Adrenal gland (tissue), 12 donors: ENCODE results near the gene RAPGEF3. TPM values are rescaled to one million over a fixed set of nuclear protein-coding genes. Genes with fewer than 3 reads are reported as not detected.

ENCODE experiments used
- DNase-seq, 7 donors: peaks; one replicate each; pipeline ENCODE4 v3.0.0-alpha.2; 2019 to 2020
- H3K27ac ChIP-seq, 5 donors: fragments of 200-600 bp; sonication (generic) in 4 of 5; 1 replicate in 3 of 5; 2 replicates in 2 of 5; pipeline versions ENCODE4 v1.5.1 to v1.8.0; 2016 to 2020; ENCODE audit warnings: mild to moderate bottlenecking in 1 of 5
- H3K27me3 ChIP-seq: fragments of 200-600 bp; 2 replicates; pipeline ENCODE4 v1.8.0; 2021
- H3K36me3 ChIP-seq, 2 donors: fragments of 200-600 bp; replicated peaks in 1 of 2; 1 replicate in 1 of 2; 2 replicates in 1 of 2; pipeline versions ENCODE4 v1.5.1 to v1.8.0; 2018 to 2022
- H3K4me1 ChIP-seq, 2 donors: fragments of 200-600 bp; replicated peaks in 1 of 2; 1 replicate in 1 of 2; 2 replicates in 1 of 2; pipeline versions ENCODE4 v1.5.1 to v1.8.0; 2018 to 2021
- H3K4me3 ChIP-seq, 4 donors: fragments of 200-600 bp; sonication (generic) in 3 of 4; one replicate each; pipeline ENCODE4 v1.5.1; 2016 to 2018
- H3K9me3 ChIP-seq, 3 donors: fragments of 200-600 bp; sonication (generic) in 1 of 3; replicated peaks in 1 of 3; 1 replicate in 2 of 3; 2 replicates in 1 of 3; pipeline versions ENCODE4 v1.5.1 to v1.8.0; 2016 to 2021
- CTCF ChIP-seq, 6 experiments: fragments of 450-650 bp in 4 of 6; fragments of 200-600 bp in 2 of 6; sonication (generic) in 1 of 6; IDR thresholded peaks; 1 replicate in 5 of 6; 2 replicates in 1 of 6; pipeline versions ENCODE4 v1.5.1 to v1.8.0; 2016 to 2021; ENCODE audit warnings: antibody characterized with exemption in 6 of 6, mild to moderate bottlenecking in 2 of 6, moderate library complexity in 1 of 6
- POLR2A ChIP-seq, 2 donors: fragments of 450-650 bp; IDR thresholded peaks; one replicate each; pipeline ENCODE4 v1.6.1; 2017; ENCODE audit warnings: antibody characterized with exemption in 2 of 2, mild to moderate bottlenecking in 2 of 2, moderate library complexity in 1 of 2
- WGBS, 4 donors: extraction: QIAGEN DNeasy Blood & Tissue Kit in 2 of 4; methylation state at CpG; one replicate each; pipeline versions ENCODE4 v1.1.5 to v1.1.7; 2013 to 2017; 5-methylcytosine and 5-hydroxymethylcytosine counted together
- intact Hi-C, 2 donors: fragments of 100-400 bp; cut with DNase I; formaldehyde crosslinking; loops; one replicate each; pipeline versions ENCODE4 v1.14.1 to v1.15.0; 2022 to 2023
- polyA plus RNA-seq, 3 donors: library from polyadenylated mRNA; stranded (reverse); fragments of 200-250 nt in 2 of 3; fragments of 350-450 nt in 1 of 3; fragmentation: Illumina TruSeq in 1 of 3; extraction: RNeasy Lipid Tissue Mini Kit (QIAGEN cat#74804) in 1 of 3; gene quantifications; one replicate each; pipeline ENCODE4 v1.2.3, GENCODE V29; 2013 to 2014
- total RNA-seq, 9 donors: library from RNA; depleted of rRNA in 4 of 9; stranded (reverse); fragments of >200 nt in 4 of 9; fragments of 120-200 nt in 1 of 9; fragmentation: NEBNext Ultra II Directional in 1 of 9; extraction: Animal tissue kit (Norgen Biotek cat#: 25700) in 1 of 9; gene quantifications; one replicate each; pipeline versions ENCODE4 v1.1.0 to v1.2.4, GENCODE V29; 2013 to 2023
- donor health status: healthy with polysubstance abuse.
- donor health status: Bipolar disorder and iron deficiency.
- donor health status: DM: yes; HTN: yes; CAD: no.
- donor health status: DM: no; HTN: no; CAD: no.
- donor health status: DM: no; HTN: no; CAD: no.
- donor health status: DM: yes; HTN: yes; CAD: no.

Gene RAPGEF3
- total and polyA plus RNA-seq, 12 donors, result 1.4 to 69.4 (median 9.3) TPM

GRCh38 chr12:47731723-47732122 lies 27.0 kb downstream of the RAPGEF3 start:
- Histone ChIP-seq H3K36me3 (no peaks in the 10 kb centered on the region), H3K27ac (no peak overlapping the region), H3K4me1 (peaks cover 13 to 22% of the 10 kb centered on the region in 2 donors), H3K4me3 (no peak overlapping the region), H3K9me3 (no peaks in the 10 kb centered on the region), H3K27me3 (no peaks in the 10 kb centered on the region)
- no peak for DNase-seq
- intact Hi-C loops, result no loop called here
- WGBS, 4 donors, result 75 to 79% (median 77%) methylated on average over 5 of the region's 5 CpGs
- TF ChIP-seq CTCF (IDR thresholded peaks at IDR 0.05), result no peak
- TF ChIP-seq POLR2A (IDR thresholded peaks at IDR 0.05), result no peak

- Histone ChIP-seq H3K27ac (no peak overlapping the region), H3K4me3 (no peak overlapping the region), H3K36me3 (no peaks in the 10 kb centered on the region), H3K9me3 (no peaks in the 10 kb centered on the region), H3K4me1 (peaks cover 0 to 9% of the 10 kb centered on the region in 2 donors), H3K27me3 (no peaks in the 10 kb centered on the region)
- TF ChIP-seq CTCF (IDR thresholded peaks at IDR 0.05) (no peak), POLR2A (IDR thresholded peaks at IDR 0.05) (no peak)
- intact Hi-C loops, result no loop called here
- 82 to 87% (median 85%) methylated on average over 8 of the region's 8 CpGs for WGBS, 4 donors
- no peak for DNase-seq
Observed at GRCh38 chr12:47730341-47730744, 28.3 kb downstream of the RAPGEF3 start.

- intact Hi-C loops, result no loop called here
- H3K27me3 ChIP-seq, result no peaks in the 10 kb centered on the region
- no peak for DNase-seq
- no peak for TF ChIP-seq POLR2A (IDR thresholded peaks at IDR 0.05)
- no peak for TF ChIP-seq CTCF (IDR thresholded peaks at IDR 0.05)
- no peaks in the 10 kb centered on the region for H3K4me1 ChIP-seq
- no peaks in the 10 kb centered on the region for H3K9me3 ChIP-seq
- no peaks in the 10 kb centered on the region for H3K36me3 ChIP-seq
- H3K4me3 ChIP-seq, result no peak overlapping the region
- WGBS, 4 donors, result 71 to 90% (median 77%) methylated on average over 3 of the region's 3 CpGs
- H3K27ac ChIP-seq, result no peak overlapping the region
Observed at GRCh38 chr12:47729233-47729632, 29.4 kb downstream of the RAPGEF3 start.

GRCh38 chr12:47725893-47726292 lies 32.8 kb downstream of the RAPGEF3 start:
- intact Hi-C loops, result no loop called here
- no peak overlapping the region for H3K4me3 ChIP-seq

More at GRCh38 chr12:47725893-47726292, 32.8 kb downstream of the RAPGEF3 start:
- Histone ChIP-seq H3K27ac (no peak overlapping the region), H3K27me3 (no peaks in the 10 kb centered on the region), H3K4me1 (no peaks in the 10 kb centered on the region), H3K9me3 (no peaks in the 10 kb centered on the region), H3K36me3 (no peaks in the 10 kb centered on the region)
- TF ChIP-seq POLR2A (IDR thresholded peaks at IDR 0.05) (no peak), CTCF (IDR thresholded peaks at IDR 0.05) (no peak)
- 60 to 72% (median 66%) methylated on average over 5 of the region's 5 CpGs for WGBS, 4 donors
- DNase-seq, result no peak
